NOMO-1 treated with dmso at 0.1 percent for 144 hours (cell line): ENCODE measurements around the gene DRG2.

Experiments used
- DNase-seq: peaks from one replicate; lab custom pipeline; 2025; ENCODE audit not compliant: unreplicated experiment; lab: John Stamatoyannopoulos, UW

The DRG2 gene

DNA sequence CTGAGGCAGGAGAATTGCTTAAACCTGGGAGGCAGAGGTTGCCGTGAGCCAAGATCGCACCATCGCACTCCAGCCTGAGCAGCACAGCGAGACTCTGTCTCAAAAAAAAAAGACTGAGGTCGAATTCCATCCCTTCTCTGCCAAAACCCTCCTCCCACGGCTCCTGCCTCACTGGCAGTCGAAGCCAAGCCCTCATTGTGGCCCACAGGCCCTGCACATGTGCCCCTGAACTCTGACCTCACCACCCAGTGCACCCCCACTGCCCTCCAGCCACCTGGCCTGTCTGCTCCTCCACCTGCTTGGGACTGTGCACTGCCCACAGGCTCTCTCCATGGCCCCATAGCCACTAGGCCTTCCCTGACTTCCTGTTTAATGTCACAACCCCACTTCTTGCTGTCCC lies 27.8 kb downstream of the DRG2 start:
- DNase-seq = no peak

DNA sequence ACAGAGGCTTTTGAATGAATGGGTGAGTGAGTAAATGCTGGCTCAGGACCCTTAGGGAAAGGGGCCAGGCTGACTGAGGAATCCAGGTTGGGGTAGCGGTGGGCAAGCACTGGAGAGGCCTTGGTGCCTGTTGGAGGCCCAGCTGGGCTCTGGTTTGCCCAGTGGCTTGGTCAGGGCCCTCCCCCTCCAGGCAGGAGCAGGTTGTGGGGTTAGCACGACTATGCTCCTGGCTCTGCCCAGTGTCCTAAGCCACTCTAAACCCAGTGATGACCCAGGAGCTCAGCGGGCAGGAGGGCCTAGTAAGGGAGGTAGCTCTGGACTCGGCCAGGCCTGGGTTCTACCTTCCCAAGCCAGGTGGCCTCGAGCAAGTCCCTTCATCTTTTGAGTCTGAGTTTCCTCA lies 28.3 kb downstream of the DRG2 start:
- no peak for DNase-seq

DNA sequence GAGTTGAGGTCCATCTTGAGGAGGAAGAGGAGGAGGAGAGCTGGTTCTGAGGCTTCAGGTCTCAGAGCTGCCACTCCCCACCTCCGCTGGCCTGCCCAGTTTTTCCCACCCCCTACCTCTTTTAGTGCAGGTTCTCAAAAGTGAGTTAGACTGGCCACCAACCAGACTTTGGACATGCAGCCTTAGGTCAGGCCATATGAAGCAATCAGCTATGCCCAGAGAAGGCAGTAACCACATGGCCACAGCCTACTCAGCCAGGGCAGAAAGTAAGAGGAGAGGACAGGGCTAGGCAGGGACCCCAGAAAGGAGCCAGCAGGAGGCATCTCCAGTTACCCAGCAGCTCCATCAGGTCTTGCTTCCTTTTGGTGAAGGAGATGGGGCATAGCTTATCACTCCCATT lies 29.8 kb downstream of the DRG2 start:
- DNase-seq = no peak

DNA sequence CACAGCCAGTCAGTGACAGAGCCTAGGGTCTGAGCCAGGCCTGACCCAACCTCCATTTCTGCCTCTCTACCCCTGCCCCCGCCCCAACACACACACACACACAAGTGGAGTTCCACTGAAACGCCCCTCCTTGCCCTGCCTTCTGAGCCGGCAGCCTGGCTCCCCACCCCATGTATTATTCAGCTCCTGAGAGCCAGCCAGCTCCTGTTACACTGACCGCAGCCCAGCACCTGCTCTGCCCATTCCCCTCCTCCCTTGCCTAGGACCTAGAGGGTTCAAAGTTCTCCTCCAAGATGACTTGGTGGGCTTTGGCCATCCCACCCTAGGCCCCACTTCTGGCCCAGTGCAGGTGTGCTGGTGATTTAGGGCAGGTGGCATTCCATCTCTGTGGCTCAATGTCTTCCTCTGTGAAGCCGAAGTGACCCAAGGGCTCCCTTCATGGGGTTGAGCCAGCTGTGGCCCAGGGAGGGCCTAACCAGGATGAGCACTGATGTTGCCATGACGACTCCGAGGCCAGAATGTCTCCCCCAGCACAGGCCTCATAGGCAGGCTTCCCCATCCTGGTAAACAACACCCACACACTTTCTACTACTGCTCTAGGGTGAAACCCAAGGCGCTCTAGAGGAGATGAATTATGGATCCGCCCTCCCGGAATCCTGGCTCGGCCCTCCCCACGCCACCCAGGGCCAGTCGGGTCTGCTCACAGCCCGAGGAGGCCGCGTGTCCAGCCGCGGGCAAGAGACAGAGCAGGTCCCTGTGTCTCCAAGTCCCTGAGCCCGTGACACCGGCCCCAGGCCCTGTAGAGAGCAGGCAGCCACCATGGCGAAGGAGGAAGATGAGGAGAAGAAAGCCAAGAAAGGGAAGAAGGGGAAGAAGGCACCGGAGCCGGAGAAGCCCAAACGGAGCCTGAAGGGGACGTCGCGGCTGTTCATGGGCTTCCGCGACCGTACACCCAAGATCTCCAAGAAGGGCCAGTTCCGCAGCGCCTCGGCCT lies 30.5 kb downstream of the DRG2 start:
- DNase-seq = no peak

DNA sequence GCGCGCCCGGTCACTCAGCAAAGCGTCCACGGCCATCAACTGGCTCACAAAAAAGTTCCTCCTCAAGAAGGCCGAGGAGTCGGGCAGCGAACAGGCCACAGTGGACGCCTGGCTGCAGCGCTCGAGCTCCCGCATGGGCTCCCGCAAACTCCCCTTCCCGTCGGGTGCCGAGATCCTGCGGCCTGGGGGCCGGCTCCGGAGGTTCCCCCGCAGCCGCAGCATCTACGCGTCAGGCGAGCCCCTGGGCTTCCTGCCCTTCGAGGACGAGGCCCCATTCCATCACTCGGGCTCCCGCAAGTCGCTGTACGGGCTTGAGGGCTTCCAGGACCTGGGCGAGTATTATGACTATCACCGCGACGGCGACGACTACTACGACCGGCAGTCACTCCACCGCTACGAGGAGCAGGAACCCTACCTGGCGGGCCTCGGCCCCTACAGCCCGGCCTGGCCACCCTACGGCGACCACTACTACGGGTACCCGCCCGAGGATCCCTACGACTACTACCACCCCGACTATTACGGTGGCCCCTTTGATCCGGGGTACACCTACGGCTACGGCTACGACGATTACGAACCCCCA lies 31.5 kb downstream of the DRG2 start:
- DNase-seq = no peak

DNA sequence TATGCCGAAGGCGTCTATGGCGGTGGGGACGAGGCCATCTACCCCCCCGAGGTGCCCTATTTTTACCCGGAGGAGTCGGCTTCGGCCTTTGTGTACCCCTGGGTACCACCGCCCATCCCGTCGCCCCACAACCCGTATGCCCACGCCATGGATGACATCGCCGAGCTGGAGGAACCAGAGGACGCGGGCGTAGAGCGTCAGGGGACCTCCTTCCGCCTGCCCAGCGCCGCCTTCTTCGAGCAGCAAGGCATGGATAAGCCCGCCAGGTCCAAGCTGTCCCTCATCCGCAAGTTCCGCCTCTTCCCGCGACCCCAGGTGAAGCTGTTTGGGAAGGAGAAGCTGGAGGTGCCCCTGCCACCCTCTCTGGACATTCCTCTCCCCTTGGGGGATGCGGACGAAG lies 32.2 kb downstream of the DRG2 start:
- no peak for DNase-seq

DNA sequence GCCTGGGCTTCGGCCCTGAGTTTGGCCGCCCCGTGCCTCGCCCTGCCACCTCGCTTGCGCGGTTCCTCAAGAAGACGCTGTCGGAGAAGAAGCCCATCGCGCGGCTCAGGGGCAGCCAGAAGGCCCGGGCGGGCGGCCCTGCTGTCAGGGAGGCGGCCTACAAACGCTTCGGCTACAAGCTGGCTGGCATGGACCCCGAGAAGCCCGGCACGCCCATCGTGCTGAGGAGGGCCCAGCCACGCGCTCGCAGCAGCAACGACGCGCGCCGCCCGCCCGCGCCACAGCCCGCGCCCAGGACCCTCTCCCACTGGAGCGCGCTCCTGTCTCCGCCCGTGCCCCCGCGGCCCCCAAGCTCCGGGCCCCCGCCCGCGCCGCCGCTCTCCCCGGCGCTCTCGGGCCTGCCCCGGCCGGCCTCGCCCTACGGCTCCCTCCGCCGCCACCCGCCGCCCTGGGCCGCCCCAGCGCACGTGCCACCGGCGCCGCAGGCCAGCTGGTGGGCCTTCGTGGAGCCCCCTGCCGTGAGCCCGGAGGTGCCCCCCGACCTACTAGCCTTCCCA lies 32.8 kb downstream of the DRG2 start:
- DNase-seq = no peak

DNA sequence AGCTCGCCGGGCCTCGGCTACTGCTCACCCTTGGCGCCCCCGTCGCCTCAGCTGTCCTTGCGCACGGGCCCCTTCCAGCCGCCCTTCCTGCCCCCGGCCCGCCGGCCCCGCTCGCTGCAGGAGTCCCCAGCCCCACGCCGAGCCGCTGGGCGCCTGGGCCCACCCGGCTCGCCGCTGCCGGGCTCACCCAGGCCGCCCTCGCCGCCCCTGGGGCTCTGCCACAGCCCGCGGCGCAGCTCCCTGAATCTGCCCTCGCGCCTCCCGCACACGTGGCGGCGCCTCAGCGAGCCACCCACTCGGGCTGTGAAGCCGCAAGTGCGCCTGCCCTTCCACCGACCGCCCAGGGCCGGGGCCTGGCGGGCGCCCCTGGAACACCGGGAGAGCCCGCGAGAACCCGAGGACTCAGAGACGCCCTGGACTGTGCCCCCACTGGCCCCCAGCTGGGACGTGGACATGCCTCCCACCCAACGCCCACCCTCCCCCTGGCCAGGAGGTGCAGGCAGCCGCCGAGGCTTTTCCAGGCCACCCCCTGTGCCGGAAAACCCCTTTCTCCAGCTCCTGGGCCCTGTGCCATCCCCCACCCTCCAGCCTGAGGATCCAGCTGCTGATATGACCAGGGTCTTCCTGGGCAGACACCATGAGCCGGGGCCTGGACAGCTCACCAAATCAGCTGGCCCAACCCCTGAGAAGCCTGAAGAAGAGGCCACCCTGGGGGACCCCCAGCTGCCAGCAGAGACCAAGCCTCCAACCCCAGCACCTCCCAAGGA lies 33.6 kb downstream of the DRG2 start:
- DNase-seq = no peak

DNA sequence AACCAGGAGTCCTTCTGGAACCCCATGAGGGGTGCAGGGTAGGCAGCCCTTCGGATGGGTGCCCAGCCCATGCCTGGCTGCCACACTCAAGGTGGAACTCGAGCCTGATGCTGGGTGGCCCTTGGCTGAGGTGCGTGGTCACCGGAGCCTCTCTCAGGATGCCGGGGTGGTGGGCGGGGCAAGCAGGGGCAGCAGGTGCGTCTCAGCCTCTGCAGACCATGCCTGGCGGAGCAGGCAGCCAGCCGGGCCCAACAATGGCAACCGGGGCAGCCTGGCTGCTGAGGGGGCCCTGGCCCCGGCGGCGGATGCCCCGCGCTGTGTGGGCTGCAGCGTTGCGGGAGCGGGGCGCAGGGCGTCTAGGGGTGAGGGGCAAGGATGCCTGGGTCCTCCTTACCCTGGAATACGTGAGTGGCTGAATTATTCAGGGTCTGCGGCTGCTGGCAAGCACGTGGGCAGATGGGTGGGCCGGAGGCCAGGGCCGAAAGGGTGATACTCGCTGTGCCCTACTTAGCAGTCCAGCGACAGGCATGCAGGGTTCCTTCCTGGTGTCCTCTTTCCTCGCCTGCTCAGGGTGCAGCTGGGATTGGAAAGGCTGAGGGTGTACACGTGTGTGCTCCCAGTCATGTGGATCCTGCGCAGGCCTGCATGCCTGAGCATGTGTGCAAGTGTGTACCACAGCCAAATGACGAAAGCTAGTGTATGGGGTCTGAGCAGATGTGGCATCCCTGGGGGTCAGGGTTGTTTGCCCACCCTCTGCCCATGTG lies 35.4 kb downstream of the DRG2 start:
- DNase-seq = no peak

DNA sequence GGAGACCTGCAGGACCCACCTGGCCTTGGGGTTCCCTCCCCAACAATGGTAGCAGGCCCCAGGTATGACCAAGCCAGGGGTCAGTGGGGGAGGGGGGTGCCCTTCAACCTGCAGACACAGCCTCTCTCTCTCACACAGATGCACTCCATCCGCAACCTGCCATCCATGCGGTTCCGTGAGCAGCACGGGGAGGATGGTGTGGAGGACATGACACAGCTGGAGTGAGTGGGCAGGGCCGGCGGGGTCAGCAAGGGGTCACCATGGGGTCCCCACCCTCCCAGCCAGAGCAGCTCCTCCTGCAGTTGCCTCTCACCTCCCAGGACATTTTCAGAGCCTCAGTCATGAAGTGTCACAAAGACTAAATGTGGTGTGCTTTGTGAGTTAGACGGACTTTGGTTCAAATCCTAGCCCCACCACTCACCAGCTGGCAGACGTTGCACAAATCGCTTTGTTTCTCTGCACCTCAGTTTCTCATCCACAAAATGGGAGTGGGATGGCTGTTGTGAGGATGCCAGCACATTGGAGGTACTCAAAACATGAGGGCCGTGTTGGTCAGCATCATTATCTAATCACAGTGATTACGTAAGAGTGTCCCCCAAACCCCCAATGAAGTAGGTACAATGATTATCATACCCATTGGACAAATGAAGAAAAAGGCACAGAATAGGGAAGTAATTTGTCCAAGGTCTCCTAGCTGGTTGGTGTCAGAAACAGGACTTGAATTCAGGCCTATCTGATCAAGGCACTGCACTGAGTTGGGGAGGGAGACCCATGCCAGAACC lies 36.8 kb downstream of the DRG2 start:
- no peak for DNase-seq

DNA sequence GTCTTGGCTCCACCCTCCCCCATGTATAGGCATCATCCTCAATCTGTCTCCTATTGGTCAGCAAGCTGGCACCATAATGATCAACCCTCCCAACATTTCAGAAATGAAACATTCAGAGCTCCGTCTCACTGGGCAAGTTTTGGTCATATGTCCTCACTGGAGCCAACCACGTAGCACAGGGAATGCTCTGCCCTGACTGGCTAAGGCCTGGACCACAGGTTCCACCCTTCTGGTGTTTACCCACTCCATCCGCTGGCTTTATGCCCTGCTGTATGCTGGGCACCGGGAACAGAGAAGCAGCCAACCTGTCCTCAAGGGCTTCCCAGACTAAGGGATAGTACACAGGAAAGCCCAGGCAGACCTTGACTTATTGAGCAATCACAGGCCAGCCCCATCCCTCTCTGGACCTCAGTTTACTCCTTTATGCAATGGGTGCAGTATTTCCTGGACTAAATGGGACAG lies 41.3 kb downstream of the DRG2 start:
- no peak for DNase-seq

DNA sequence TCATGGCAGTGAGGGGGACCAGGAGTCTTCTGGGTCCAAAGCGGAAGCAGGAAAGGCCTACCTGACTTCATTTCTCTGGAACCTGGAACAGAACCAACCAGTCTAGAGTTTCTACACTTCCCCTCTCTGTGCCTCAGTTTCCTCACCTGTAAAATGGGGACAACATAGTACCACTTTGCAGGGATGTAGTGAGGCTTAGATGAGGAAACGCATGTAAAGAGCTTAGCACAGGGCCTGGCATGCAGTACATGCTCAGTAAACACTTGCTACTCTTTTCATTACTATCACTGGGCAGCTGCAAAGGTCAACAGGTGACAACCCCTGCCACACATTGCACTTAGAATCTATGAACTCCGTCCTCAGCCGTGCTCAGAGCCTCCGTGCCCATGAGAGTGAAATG lies 45.0 kb downstream of the DRG2 start:
- no peak for DNase-seq

DNA sequence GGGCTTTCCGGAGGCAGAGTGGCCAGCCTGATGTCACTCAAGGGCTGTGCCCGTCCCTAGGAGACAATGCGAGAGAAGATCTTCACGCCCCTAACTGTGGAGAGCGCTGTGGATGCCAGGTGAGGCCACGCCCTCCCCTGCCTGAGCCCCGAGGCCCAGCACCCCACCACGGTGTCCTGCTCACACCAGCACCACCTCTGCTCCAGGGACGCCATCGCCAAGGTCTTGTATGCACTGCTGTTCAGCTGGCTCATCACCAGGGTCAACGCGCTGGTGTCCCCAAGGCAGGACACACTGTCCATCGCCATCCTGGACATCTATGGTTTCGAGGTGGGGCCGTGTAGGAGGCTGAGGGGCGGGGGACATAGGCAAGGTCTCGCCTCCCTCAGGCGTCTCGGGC lies 48.6 kb downstream of the DRG2 start:
- no peak for DNase-seq

DNA sequence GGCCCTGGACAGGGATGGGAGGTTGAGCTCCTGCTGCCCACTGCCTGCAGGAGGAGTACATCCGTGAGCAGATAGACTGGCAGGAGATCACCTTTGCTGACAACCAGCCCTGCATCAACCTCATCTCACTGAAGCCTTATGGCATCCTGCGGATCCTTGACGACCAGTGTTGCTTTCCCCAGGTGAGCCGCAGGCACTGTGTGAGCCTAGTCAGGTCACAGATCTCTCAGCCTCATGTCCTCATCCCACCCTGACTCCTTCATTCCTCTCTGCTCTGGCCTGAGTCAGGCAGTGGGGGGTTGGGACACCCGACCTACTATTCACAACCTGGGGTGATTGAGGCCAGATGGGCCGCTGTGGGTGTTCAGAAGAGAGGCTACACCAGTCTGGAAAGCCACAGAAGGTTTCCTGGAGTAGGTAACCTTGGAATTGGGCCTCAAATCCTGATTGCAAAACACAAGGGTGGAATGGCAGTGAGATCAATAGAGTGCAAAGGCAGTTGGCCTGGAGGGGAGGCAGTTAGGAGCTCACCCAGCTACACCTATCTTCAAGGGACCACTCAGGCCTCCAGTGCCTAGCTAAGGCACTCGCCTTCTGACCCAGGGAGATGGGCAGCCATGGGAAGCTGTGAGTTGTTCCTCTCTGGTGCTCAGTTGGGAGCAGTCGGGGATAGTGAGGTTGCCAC lies 50.5 kb downstream of the DRG2 start:
- DNase-seq = no peak

DNA sequence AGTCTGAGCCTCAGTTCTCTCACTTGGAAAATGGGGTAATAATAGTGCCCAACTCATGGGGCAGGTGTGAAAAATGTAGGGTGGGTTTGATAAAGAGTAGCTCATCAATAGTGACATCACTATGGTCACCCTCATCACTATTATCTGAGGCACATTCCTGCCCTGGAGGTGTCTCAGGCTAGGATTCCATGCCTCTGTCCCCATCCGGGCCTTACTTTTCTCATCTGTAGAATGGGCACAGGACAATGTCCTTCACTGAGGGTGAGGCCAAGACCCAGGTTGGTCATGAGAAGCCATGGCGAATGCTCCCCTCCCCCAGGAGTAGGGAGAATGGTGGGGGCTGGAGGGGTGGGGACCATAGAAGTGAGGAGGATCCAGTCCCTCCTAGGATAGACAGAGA lies 51.3 kb downstream of the DRG2 start:
- DNase-seq = no peak

DNA sequence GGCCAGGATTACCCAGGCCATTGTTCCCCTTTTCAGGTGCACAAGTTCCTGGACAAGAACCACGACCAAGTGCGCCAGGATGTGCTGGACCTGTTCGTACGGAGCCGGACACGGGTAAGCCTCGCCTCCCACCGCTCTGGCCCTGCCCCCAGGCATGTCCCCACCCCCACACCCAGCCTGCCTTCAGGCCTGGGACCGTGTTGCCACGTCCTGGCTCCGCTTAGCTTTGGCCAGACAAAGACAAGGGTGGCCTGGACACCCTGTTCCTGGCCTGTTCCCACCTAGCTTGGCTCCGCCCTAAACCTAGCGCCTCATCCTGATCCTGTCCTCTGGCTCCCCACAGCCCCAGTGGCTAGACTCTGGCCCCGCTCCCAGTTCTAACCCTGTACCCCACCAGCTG lies 51.8 kb downstream of the DRG2 start:
- DNase-seq = no peak

DNA sequence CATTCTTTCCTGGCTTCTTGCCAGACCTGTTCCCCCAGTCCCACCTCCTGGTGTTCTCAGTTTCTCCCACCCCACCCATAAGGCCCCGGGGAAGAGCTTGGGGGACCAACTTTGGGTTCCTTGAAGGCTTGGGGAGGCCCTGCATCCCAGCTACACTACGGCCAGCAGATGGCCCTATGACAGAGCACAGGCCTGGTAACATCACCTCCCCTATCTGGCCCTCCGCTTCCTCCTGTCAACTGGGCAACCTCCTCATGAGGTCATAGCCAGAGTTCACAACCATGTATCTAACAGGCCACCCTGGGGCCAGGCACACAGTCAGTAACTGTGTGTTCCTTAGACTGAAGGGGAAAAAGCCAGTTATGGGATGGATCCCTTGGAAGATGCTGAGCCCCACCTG lies 52.2 kb downstream of the DRG2 start:
- DNase-seq = no peak

DNA sequence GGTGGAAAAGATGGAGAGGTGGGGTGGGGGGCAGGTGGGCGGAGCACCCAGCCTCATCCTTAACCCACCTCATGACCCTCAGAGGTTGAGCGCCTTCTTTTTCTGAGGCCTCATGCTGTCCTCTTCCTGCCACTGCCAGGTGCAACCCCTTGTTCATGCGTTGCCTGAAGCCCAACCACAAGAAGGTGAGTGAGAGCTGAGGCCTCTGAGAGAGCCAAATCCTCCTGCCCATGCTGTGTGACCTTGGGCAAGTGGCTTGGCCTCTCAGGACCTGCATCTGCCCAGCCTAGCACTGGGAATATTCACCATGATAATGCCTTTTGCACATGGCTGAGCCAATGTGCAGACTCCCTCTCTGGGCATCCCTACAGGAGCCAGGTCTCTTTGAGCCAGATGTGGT lies 52.9 kb downstream of the DRG2 start:
- DNase-seq = no peak

DNA sequence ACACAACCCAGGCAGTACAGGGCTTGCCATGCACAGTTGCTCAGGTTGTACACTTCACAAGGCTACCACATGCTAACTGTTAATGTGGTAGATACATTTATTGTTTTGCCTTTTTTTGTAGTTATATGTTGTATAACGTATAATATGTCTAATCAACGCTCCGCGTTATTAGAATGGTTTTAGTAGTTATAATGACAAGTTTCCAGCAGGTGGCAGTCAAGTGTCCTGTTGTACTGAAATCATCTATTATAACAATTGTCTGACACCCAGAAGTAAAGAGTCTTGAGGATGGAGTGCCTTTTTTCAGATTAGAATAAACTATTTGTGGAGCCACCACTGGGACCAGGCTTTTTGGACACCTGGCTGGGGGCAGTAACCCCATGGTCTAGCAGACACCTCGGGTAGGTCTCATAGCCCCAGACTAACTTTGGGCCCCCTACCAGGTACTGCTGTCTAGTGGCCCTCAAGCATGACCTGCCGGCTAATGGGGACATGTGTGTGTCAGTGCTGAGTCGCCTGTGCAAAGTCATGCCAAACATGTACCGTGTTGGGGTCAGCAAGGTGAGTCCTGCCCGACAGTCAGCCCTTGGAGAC lies 53.6 kb downstream of the DRG2 start:
- no peak for DNase-seq
